GM19240 (cell line): ENCODE measurements around the gene DHX30.

Source experiments
- DNase-seq: peaks from one replicate; pipeline ENCODE4 v3.0.0; 2011; ENCODE audit warnings: low spot score; ENCODE audit not compliant: insufficient read length

Gene DHX30

DNA sequence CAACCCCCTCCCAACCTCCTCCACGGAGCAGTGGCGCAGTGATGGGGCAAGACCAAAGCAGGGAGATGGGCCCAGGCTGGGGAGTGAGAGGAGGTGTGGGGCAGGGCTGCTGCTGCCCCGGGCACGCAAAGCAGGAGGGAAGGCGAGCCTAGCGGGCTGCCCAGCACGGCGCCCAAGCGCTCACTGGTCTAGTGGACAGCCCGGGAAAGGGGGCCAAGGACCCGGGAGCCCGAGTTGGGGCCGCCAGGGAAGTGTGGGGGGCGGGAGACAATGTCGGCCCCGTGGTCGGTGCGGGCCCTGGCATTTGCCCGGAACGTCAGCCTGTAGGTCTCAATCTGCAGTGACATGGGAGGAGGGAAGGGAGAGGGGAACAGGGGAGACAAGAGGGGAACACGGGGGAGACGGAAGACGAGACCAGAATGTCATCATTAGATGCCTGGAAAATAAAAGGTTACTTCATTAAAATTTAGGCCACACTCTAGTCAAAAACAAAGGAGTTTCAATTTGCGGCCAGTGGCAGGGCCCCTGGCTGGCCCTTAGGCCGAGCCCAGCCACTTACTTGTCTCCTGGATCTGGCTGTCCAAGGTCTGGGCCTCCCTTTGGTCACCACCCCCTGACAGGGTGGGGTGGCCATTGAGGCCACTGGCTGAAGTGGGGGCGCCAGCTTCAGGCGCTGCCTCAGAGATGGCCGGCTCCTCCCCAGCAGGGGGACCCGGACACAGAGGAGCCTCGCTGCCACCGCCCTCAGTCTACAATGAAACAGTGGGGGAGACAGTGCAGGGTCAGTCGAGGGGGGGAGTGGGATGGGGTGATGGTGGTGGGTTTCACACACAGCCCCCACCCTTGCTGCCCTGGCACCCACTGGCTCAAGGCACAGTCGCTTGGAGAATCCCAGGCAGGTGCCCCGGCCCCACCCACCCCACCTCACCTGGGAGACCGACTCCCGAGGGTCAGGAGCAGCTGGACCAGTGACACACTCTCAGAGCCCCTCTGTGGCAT lies 50.0 kb downstream of the DHX30 start:
- DNase-seq, result no peak

DNA sequence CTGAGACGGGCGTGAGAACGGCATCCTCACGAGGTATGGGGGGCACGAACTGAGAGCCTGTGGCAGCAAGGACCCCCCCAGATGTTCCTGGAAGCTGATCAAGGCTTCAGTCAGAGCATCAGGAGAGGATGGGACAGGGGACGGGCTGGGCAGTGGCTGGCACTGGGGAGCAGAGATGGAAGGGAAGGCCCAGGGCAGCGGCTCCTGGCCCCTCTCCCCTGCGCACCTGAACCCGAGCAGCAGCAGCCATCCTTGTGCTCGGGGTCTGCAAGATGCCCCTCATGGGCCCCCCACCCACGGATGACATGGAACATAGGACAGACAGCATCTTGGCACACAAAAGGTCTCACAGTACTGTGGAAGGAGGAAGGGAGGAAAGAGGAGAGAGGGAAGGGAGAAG lies 51.3 kb downstream of the DHX30 start:
- no peak for DNase-seq

DNA sequence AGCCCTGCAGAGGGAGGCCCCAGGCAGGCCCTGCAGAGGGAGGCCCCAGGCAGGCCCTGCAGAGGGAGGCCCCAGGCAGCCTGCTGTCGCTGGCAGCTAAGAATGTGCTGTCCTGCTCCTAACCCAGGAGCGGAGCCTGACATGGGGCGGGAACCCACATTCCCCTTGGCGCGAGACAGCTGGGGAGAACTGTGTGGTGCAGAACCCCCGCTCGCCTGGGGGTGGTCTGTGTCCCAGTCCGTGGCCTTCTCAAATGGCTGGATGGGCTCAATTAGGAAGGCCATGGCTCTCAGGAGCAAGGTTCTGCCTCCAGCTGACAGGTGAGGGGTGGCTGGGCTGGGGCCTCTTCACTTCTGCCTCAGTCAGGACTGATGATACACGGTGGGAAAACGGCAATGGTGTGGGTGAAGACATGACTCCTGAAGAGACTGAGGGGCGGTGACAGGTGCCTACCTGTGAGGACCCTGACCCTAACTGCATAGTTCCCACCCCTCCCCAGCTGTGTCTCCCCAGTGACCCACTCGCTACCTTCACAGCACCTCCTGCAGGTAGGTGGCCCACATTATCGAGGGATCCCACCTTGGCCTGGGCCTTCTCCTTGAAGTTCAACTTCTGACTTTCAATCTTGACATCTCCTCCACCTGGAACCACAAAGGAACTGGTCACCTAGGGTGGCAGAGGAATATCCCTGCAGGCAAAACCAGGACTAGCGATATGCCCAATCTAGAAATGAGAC lies 52.0 kb downstream of the DHX30 start:
- DNase-seq, result no peak

DNA sequence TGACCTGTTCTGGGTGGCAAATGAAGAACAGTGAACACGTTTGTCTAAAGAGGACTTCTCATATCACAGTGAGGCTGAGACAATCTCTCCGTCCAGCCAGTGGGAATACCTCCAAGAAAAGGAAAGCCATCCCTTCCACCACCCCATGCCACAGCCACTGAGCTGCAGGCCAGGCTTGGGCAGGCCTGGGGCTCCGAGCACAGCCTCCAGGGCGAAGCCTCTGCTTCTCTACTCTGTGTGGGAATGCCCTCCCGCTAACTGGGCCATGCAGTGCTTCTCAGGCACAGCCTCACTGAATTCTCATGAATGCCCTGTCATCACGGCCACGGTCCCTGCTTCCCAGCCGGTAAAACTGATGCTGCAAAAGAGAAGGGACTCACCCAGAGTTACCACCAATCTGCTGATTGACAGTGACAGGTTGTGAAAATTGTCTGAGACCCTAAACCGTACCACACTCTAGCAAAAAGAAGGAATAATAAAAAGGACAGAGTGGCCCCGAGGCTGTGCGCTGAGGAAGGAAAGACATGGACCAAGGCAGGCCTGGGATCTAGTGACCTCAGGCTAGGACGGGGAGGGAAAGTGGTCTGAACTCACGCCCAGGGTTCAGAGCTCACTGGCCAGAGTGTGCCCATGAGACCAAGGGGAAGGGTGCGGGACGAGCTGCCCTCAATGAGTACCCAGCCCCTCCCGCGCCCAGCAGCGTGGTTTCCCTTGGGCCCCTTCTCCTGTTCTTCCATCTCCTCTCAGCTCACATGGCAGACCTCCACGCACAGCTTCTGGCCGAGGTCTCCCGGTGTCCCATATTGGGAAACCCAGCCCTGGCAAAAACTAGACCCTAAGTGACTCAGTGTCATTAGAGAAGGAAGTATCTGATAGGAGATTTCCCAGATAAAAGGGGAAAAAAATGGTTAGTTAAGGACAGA lies 52.8 kb downstream of the DHX30 start:
- DNase-seq, result no peak

DNA sequence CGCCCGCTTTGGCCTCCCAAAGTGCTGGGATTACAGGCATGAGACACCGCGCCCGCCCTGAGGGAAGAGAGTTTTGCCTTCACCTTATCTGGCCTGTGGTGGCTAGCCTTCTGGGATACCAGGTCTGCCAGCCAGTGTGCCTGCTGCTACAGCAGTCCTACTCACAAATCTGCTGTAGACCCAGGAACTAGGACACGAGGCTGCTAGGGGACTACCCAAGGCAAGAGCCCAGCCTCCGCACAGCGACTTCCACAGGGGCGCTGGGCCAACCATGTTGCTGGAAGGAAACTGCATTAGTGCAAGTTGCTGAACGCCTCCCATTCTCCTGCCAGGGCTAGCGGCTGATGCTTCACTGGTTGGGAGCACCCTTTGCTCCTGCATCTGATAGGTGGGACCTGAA lies 53.7 kb downstream of the DHX30 start:
- no peak for DNase-seq

DNA sequence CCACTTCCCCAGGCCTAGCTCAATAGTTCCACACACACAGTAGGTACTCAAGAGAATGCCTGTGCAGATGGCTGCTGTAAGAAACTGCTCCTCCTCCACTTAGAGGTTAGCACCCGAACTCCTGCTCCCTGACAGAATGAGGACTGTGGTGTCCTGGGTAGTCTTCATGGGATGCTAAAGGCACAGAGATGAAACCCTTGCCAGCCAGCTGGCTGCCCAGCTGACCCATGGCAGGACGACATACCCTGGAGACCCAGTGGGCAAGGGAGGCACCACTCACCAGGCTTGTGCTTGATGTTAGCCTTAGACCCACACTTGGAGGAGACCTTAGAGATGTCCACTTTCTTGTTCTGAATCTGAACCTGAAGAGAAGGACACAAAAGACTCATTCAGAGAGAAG lies 54.2 kb downstream of the DHX30 start:
- DNase-seq, result no peak

DNA sequence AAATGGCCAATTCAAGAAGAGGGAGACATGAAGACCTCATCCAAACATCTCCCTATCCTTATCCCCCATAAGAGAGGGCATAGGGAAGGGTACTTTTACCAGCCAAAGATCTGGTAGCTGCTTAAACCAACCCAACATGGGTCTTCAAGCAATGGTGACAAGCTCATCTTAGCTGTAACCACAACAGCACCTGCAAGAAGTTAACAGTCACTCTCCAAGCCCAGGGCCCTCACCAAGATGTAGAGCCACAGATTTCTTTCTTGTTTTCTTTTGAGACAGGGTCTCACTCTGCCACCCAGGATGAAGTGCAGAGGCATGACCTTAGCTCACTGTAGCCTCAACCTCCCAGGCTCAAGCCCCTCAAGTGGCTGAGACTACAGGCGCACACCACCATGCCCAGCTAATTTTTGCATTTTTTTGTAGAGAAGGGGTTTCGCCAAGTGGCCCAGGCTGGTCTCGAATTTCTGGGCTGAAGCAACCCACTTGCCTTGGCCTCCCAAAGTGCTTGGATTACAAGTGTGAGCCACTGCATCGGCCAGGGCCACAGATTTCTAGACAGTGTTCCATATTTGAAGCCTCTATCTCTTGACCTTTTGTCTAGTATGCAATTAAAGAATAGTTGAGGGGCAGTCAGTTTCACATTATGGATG lies 57.1 kb downstream of the DHX30 start:
- no peak for DNase-seq

DNA sequence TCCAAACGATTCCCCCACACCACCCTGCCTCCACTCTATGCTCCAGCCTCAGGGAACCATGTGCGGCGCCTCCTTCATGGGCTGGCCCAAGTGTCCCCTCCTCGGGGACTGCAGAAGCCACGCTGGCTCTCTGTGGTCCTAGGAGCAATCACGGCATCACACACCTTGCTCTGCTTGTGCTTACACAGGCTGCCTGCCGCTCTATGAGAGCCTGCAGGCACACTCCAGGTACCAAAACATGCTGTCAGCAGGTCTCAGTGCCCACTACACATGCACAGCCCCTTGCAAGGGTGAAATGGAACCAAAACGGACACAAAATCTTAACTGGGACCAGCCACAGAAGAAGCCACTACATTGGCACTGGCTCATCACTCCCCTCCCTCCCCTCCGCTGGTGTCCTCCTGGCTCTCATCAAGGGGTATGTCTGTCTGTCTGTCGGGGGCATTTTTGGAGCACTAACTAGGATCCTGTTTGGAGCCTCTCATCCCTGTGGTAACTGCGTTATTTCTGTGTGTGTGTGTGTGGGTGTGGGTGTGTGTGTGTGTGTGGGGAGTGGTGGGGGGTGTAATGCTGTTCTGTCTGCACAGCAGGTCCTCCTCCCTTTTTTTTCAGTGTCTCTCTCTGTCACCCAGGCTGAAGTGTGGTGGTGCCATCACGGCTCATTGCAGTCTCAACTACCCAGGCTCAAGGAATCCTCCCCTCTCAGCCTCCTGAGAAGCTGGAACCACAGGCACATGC lies 60.6 kb downstream of the DHX30 start:
- DNase-seq, result no peak

DNA sequence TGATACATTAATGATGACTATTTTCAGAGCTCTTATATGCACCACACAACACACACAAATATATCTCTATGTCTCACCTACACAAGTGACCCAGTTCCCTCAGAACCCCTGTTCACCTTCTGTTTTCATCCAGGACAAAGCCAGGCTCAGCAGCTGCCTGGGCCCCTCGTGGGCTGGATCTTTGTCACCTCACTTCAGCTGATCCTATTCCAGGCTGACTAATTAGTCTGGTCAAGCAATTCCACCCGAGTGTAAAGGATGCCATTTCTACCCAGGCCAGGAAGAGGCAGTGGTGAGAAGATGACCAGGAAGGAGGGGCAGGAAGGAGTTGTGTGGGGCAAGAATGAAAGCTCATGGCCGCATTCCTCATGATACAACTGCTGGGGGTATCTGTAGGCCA lies 62.3 kb downstream of the DHX30 start:
- no peak for DNase-seq

DNA sequence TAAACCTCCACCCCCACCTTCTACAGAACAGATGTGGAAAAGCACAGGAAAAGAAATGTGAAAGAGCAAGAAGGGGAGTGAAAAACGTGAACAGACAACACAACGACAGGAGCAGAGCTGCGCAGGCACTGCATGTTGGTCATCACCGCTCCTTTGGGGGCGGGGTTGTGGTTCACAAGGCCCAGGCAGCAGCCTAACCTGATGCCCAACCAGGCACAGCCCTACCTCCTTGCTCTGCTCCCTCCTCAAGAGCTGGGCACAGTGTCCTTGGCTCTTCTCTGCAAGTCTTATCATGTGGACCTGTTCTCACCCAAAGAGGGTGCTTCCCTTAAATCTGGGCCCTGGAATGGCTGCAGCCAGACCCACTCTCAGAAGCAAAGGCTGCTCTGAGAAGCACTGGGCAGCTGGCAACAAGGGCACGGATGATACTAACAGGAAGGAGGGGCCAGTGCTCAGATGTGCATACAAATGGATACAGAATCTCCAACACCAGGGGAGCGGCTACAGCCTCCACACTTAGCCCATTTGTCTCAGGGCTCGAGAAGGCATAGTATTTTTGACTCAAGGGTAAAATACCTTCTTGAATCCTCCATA lies 64.6 kb downstream of the DHX30 start:
- DNase-seq, result no peak

DNA sequence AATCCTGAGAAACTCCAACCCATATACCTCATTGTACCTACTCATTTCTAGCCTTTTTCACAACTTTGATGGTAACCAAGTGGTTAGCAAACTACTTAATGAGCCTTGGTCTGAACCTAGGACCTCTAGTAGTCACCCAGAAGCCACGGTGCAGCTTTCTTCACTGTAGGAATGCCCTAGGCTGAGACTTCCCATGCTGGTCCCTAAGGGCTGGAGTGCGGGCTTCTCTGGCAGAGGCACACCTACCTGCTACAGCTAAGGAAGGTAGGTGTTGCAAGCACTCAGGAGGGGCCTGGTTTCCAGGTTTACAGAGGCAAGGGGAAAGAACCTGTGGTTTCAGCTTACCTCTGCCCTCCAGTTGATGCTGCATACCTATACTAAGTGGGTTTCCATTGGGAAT lies 65.4 kb downstream of the DHX30 start:
- no peak for DNase-seq

DNA sequence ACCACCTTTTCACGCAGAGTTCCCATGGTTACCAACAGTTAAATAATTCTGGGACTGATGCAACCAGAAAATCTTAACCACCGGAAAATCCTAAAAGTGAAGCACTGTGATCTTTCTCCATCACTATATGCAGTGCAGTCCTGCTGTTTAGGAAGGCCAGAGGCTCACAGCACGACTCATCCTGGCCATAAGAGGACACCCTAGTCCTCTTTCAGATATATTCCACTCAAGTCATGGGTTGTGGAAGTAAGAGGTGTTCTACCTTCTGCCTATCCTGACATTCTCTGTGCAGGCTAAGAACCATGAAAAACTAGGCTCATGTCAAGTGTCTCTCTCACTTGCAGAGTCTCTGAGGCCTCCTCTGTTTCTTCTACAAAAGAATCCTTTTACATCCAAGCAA lies 67.2 kb downstream of the DHX30 start:
- no peak for DNase-seq

DNA sequence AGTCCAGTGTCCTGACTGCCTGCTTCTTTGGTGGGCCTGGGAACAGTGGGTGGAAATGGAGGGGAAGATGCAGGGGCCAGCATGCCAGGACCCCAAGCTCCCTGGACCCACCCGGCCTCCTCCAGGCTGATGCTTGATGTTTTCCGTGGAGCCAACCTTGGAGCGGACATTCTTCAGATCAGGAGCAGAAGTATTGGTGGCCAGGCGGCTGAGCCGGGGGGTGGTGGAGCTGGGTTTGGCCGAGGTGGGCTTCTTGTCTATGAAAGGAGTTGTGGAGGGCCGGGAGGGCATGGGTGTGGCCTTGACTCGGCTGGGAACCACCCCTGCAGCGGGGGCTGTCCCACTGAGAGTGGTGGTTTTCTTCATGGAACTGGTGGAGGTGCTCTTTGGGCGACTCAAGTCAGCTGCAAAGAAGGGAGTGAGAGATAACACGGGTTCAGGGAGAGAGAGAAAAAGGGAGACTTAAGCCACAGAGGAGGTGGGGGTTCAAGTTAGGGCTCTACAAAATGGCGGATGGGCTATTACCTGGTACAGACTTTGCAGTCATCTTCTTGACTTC lies 67.8 kb downstream of the DHX30 start:
- no peak for DNase-seq

DNA sequence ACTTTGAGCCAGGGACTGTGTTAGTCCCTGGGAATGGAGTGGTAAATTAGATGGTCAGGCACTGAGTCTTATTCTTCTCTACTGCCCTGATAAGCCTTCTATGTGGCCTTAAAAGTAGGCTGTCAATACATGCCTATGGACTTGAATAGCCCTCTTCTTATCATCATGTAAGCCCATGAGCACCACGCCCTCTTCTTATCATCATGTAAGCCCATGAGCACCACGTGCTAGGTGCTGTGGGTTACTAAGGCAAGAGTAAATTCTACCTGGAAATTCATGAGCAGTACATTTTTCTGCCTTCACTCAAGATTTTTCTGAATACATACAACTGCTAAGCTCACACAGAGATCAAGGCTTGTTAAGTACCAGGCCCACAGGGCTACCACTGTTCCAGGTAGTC lies 68.5 kb downstream of the DHX30 start:
- no peak for DNase-seq

DNA sequence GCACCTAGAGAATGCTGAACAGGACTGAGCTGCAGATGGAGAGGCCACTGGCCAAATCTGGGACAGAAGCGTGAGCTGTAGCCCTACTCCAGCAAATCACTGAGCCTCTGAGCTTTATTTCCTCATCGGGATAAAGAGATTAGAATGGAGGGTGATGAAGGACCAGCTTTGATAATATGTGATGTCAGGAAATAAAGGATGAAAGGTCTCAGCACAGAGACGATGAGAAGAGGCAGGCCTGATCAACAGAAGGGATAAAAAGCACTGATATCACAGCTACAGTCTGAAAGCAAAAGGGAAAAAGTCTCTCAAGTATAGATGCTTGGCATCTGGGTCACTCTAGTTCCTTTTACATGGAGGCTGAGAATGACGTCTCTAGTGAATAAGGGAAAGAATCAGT lies 70.0 kb downstream of the DHX30 start:
- DNase-seq, result no peak

DNA sequence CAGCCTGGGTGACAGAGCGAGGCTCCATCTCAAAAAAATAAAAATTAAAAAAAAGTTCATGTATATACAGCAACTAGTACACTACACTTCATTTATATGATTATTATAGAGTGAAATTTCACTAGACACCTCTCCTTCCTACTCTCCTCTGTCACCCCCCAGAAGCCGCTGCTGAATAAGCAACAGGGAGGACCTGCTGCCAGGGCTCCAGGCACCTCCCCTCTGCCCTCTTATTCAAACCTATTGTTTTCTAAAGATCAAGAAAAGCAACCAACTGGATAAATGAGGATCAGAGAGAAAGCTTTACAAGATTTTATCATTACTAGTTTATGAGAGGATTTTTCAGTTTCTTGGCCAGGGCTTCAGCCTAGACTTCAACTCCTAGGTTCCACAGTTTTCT lies 71.5 kb downstream of the DHX30 start:
- no peak for DNase-seq

DNA sequence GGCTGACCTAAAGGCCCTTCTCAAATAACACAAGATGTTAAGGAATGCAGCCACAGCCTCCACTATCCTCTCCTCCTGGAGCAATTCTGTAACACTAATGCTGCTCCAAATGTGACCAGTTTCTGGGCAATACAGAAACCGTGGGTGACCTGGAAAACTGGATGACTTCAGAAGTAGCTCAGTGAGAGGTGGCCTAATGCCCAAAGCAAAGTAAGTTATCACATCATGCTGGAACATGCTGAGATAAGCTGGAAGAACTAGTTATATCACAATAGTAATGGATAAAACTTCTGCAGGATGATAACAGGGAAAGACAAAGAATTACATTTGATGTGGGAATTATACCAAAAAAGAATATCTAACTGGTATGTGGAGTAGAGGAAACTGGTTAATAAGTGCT lies 72.0 kb downstream of the DHX30 start:
- DNase-seq, result no peak

DNA sequence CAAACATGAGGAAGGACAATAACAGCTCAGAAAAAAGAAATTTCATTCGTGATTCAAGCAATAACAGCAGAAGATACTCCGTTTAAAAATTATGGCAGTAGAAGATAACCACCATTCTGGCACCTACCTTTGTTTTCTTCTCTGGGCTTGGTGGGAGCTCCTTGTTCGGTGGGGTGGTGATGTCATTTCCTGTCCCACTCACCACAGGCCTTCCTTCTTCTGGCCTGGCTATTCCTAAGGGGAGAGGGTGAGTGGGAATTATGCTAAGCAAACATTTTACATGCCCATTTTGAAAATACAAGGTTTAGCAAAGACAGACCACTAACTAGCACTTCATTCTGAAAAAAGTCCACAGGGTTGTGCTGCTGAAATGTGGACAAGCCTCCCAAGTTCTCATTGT lies 74.4 kb downstream of the DHX30 start:
- no peak for DNase-seq

DNA sequence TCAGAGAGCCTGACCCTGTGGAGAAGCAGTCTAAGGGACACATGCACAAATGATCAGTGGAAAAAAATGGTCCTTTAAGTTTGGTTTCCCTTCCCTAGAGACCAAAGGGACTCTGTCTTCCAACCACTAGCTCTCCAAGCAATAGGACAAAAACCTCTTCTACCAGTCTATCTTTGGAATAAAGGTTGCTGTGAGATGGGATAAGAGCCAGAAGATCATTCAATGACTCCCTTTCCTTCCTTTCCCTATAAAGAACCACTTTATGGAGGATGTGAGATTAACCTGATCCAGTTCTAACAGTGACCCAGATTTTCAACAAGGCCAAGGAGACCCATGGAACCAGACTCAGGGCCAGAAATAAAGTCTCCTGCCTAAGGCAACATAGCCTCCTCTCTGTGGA lies 74.8 kb downstream of the DHX30 start:
- no peak for DNase-seq

DNA sequence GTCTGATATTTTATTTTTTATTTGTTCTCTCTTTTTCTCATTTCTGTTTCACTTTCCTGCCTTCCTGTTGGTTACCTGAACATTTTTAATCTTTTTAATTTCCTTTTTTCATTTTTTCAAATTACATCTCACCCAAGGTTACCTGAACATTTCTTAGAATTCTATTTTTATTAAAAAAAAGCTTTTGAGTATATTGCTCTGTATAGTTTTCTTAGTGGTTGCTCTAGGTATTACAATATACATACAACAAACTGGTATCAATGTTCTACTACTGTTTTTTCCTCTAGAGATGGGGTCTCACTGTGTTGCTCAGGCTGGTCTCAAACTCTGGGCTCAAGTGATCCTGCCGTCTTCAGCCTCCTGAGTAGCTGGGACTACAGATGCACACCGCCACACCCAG lies 79.4 kb downstream of the DHX30 start:
- DNase-seq, result no peak
